Fibroblast of mammary gland (primary cell): ENCODE measurements around the gene EPS8L2.
"Not testable (repeated sequence)": the region's sequence is repeated elsewhere in the genome, so short reads cannot be mapped to it uniquely, and the experiment has no call there.

Experiments
- DNase-seq: peaks from one replicate; pipeline ENCODE4 v3.0.0-alpha.2; 2010; ENCODE audit warnings: low read depth
- H3K4me3 ChIP-seq: 2 replicates; pipeline ENCODE4 v1.5.1; 2011; ENCODE audit warnings: low read depth, mild to moderate bottlenecking, low read length, moderate library complexity; ENCODE audit not compliant: control insufficient read depth
- TF ChIP-seq, protein P1 (sequence below): conservative IDR thresholded peaks from 2 replicates; pipeline ENCODE4 v1.5.1; 2011; ENCODE audit warnings: low read depth, low read length, inconsistent platforms; ENCODE audit not compliant: control insufficient read depth, insufficient read depth

EPS8L2 gene

DNA sequence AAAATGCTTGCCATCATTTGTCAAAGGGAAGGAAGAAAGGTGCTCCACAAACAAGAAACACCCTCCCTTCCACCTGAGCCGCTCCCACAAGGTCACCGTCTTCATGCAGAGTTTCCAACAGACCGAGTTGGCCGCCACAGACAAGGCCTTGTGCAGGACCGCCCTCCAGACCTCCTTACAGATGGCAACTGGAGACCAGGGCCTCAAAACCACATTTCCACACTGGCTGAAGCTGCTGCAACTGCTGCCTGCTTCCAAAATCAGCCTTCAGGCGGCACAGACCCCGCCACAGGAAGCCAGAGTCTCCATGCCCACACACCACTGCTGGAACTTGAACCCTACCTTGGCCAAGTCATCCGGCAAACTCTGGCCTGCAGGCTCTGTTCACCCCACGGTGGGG is 17.4 kb upstream of the EPS8L2 start:
- no peak for DNase-seq
- TF ChIP-seq, protein P1, sequence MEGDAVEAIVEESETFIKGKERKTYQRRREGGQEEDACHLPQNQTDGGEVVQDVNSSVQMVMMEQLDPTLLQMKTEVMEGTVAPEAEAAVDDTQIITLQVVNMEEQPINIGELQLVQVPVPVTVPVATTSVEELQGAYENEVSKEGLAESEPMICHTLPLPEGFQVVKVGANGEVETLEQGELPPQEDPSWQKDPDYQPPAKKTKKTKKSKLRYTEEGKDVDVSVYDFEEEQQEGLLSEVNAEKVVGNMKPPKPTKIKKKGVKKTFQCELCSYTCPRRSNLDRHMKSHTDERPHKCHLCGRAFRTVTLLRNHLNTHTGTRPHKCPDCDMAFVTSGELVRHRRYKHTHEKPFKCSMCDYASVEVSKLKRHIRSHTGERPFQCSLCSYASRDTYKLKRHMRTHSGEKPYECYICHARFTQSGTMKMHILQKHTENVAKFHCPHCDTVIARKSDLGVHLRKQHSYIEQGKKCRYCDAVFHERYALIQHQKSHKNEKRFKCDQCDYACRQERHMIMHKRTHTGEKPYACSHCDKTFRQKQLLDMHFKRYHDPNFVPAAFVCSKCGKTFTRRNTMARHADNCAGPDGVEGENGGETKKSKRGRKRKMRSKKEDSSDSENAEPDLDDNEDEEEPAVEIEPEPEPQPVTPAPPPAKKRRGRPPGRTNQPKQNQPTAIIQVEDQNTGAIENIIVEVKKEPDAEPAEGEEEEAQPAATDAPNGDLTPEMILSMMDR = no peak
- H3K4me3 ChIP-seq = no peak overlapping the region

DNA sequence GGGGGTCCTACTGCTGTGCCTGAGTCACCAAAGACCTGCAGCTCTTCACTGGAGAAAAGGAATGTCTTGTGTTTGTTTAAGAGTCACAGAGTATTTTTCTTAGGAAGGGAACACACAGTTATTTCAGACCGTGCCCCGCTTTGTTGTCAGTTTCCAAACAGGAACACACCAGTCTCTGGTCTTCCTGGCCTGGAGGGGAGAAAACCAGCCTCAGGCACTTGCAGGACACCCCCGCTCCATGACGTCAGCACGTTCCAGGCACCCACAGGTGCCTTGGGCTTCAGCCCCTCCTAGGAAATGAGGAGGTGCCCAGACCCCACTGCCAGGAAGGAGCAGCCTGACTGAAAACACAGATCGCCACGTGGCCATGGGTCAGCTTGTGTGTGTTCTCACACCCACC is 16.4 kb upstream of the EPS8L2 start:
- no peak overlapping the region for H3K4me3 ChIP-seq
- TF ChIP-seq, protein P1 = no peak
- DNase-seq = no peak

DNA sequence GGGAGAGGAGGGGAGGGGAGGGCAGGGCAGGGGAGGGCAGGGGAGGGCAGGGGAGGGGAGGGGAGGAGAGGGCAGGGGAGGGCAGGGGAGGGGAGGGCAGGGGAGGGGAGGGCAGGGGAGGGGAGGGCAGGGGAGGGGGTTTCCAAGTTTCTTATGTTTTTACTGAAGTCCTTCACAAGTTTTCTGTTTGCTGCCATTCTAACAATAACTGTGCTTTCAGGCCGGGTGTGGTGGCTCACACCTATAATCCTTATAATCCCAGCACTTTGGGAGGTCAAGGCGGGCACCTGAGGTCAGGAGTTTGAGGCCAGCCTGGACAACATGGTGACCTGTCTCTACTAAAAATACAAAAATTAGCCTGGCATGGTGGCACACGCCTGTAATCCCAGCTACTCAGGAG is 15.8 kb upstream of the EPS8L2 start:
- not testable (repeated sequence) for DNase-seq

DNA sequence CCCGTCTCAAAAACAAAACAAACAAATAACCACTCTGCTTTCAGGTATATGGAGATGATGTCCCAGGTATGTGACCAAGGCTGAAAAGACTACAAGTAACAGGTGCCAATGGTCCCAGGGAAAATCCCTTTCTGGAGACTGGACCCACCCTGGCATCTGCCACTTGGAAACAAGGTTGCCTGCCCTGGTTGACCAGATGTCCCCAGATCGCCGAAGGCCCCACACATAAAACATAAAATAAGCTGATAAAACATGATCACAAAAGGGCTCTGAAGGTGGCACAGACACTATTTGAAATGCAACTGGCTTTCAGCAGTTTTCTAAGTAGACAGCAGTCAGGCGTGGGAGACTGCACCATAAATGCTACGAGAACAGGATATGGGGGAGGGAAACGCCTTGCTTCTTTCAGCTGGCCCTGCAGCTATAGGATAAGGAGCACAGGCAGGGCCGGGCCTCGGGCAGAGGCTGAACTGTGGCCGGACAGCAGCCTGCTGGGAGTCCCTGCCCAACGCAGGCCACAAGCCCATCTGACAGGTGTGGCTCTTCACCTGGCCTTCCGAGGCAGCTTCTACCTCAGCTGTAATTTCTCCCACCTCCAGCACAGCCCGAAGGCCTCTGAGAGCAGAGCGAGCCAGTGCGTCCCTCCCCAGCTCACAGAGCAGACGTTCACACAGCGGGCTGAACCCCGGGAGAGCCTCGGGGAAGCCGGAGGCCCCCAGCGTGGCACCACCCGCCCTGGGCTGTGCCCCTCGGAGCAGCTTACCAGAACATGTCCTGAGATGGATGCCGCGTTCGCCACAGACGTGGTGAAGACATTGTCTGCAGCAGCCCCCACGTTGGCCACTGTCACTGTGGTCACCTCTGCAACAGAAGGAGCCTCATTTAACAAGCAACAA is 15.0 kb upstream of the EPS8L2 start:
- DNase-seq = no peak
- TF ChIP-seq, protein P1 = no peak
- H3K4me3 ChIP-seq = no peak overlapping the region

More for the DNA sequence above, 15.8 kb upstream of the EPS8L2 start:
- H3K4me3 ChIP-seq = not testable (repeated sequence)

DNA sequence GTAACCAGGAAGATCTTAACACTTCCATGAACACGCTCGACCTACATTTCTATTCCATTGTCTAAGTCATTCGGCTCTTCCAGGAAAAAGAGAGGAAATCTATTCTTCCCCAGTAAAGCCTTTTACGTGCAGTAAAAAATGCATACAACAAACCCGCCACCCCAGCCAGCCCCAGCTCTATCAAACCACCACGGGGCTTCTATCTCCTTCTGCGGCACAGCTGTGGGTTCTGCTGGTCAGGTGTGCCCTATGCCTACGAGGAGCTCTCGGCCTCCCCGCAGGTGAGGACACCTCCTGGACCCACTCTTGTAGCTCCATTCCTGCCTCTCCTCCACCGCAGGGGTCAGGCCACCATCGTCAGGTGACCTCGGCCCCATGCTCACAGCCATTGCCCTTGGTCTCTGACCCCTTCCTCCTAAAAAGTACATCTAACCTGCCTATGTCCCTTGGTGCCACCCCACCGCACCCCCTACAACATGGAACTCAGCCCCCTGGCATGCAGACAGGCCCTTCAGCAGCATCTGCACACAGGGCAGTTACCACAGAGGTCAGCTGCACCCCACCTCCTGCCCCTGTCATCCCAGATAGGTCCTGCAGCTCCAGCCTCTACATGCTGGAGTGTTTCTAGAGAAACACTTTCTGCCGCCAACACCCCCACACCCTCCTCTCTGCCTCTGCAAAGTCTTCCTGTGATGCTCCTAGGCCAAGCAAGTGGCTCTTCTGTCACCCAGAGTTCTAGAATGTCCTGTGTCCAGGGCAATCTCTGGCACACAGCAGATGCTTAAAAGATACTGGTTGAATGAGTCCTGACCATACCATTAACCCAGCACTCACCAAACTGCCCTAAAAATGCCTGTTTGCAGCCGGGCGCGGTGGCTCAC is 14.1 kb upstream of the EPS8L2 start:
- H3K4me3 ChIP-seq = no peak overlapping the region
- TF ChIP-seq, protein P1 = no peak
- DNase-seq = no peak

DNA sequence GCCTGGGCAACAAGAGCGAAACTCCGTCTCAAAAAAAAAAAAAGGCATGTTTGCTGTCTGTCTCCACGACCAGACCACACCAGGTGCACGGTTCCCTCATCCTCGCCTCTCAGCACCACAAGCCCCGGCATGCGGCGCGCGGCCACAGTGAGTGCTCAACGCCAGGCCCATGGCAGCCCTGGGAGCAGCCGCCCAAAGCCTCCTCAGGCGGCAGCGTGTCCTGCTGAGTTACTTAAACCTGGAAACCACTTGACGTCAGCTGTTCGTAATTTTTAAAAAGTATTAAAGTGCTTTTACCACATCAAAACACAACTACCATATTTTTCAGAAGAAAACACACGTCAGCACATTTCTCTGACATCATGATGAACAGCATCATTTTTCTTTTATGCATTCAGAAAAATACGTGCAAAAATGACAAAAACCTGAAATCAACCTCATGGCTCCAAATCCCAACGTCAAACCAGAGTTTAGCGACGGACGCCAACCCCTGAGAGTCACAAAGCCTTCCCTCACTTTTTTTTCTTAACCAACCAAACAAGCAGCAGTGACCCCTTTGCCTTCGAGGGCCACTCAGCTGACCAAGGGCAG is 13.1 kb upstream of the EPS8L2 start:
- peak overlapping the region; percentile 35 for H3K4me3 ChIP-seq
- TF ChIP-seq, protein P1 = no peak
- DNase-seq = peak; percentile 26
